ENCODE results near the gene ALDH1A2.
A peak's percentile ranks its signal among the peaks of the same experiment; 100 is the strongest.

ALDH1A2 gene

DNA sequence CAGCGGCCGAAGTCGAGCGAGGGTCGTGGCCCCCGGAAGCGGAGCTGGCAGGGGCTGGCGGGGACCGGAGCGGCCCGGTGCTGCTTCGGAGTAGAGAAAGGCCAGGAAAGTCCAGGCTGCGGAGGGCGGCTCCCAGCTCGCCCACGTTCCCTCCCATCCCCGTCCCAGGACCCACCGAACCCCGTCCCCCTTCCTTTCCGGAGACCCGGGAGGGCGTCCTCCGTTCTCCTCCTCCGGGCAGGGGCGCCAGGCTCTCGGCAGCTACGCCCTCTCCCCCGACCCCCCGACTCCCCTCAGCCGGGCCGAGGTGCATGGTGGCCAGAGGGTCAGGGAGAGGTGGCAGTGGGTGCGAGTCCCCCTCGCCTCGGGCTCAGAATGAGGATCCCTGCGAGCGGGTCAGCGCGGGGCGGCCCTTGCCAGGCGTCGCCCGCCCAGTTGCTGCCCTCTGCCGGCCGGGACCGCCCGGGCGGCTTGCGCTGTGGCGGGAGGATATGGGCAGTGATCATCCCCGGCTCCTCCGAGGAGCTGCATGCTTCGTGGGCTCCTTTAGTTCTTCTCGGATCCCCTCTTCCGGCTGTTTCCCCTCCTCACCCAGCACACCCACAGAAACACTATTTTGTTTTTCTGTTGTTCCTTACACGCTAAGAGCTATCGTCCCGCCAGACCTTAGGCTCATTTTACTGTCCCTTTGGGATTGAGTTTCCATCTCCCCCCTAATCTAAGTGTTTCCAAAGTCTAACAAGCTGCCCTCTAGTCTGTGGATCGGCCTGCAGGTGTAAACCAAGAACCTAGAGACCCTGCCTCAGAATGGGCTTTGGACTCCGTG, 744 bp upstream of the ALDH1A2 start (continued):
- TF ChIP-seq, protein P1, sequence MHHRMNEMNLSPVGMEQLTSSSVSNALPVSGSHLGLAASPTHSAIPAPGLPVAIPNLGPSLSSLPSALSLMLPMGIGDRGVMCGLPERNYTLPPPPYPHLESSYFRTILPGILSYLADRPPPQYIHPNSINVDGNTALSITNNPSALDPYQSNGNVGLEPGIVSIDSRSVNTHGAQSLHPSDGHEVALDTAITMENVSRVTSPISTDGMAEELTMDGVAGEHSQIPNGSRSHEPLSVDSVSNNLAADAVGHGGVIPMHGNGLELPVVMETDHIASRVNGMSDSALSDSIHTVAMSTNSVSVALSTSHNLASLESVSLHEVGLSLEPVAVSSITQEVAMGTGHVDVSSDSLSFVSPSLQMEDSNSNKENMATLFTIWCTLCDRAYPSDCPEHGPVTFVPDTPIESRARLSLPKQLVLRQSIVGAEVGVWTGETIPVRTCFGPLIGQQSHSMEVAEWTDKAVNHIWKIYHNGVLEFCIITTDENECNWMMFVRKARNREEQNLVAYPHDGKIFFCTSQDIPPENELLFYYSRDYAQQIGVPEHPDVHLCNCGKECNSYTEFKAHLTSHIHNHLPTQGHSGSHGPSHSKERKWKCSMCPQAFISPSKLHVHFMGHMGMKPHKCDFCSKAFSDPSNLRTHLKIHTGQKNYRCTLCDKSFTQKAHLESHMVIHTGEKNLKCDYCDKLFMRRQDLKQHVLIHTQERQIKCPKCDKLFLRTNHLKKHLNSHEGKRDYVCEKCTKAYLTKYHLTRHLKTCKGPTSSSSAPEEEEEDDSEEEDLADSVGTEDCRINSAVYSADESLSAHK (tag by site-specific recombination; IDR thresholded peaks at IDR 0.05): no peak
- TF ChIP-seq ZNF843 (tag by site-specific recombination; IDR thresholded peaks at IDR 0.05) (no peak), YY2 (tag by site-specific recombination; IDR thresholded peaks at IDR 0.05) (no peak)
- TF ChIP-seq, protein P2, sequence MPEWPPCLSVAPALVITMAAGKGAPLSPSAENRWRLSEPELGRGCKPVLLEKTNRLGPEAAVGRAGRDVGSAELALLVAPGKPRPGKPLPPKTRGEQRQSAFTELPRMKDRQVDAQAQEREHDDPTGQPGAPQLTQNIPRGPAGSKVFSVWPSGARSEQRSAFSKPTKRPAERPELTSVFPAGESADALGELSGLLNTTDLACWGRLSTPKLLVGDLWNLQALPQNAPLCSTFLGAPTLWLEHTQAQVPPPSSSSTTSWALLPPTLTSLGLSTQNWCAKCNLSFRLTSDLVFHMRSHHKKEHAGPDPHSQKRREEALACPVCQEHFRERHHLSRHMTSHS (tag by site-specific recombination; IDR thresholded peaks at IDR 0.05): no peak
- TF ChIP-seq, protein P3, sequence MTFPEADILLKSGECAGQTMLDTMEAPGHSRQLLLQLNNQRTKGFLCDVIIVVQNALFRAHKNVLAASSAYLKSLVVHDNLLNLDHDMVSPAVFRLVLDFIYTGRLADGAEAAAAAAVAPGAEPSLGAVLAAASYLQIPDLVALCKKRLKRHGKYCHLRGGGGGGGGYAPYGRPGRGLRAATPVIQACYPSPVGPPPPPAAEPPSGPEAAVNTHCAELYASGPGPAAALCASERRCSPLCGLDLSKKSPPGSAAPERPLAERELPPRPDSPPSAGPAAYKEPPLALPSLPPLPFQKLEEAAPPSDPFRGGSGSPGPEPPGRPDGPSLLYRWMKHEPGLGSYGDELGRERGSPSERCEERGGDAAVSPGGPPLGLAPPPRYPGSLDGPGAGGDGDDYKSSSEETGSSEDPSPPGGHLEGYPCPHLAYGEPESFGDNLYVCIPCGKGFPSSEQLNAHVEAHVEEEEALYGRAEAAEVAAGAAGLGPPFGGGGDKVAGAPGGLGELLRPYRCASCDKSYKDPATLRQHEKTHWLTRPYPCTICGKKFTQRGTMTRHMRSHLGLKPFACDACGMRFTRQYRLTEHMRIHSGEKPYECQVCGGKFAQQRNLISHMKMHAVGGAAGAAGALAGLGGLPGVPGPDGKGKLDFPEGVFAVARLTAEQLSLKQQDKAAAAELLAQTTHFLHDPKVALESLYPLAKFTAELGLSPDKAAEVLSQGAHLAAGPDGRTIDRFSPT (tag by site-specific recombination; IDR thresholded peaks at IDR 0.05): peak; percentile 84

DNA sequence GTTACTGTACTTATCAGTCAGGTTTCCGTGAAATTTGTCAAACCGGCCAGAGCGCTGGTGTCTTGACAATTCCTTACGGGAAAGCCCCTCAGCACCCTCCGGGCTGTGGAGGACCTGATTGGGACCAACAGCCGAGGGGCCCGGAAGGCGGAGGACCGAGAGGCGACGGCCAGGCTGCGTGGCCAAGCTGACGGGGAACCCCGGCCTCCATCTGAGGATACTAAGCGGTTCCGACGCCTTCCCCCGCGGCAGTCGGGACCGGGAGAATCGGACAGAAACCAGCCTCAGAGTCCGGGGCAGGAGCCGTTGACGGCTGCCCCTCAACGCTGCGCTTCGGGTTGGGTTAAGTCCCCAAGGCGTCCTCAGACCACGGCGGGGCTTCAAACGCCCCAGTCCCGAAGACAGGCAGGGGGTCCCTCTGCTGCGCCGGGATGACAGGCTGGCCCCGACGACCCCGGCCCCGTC, 499 bp downstream of the ALDH1A2 start:
- Histone ChIP-seq H3K4me1 (ENCODE audit: control insufficient read depth, insufficient read depth, low read length) (peaks cover 7% of the 10 kb centered on the region), H3K4me3 (ENCODE audit: low read depth, low read length) (peak overlapping the region; percentile 68), H3K27ac (ENCODE audit: extremely low read depth, low read depth, low read length) (peak overlapping the region; percentile 85), H3K9me3 (ENCODE audit: control insufficient read depth, insufficient read depth, low read depth, low read length) (no peaks in the 10 kb centered on the region), H3K36me3 (ENCODE audit: control insufficient read depth in 2 of 2, insufficient read depth in 1 of 2, low read length in 2 of 2) (no peaks in the 10 kb centered on the region)
- TF ChIP-seq ZNF600 (tag by site-specific recombination; IDR thresholded peaks at IDR 0.05) (peak; percentile 50), ZBTB20 (tag by site-specific recombination; IDR thresholded peaks at IDR 0.05) (peak; percentile 89), MEIS1 (CRISPR knock-in tag; IDR thresholded peaks at IDR 0.05; ENCODE audit: borderline replicate concordance) (no peak), ZNF335 (tag by site-specific recombination; conservative IDR thresholded peaks at IDR 0.05) (peak; percentile 92), ZEB2 (tag by site-specific recombination; IDR thresholded peaks at IDR 0.05) (peak; percentile 48; the same call in 1 of the 2 replicates), ZNF558 (tag by site-specific recombination; IDR thresholded peaks at IDR 0.05) (no peak), TCF7L2 (IDR thresholded peaks at IDR 0.05; ENCODE audit: borderline replicate concordance, low read depth, low read length) (no peak)
- TF ChIP-seq, protein P4, sequence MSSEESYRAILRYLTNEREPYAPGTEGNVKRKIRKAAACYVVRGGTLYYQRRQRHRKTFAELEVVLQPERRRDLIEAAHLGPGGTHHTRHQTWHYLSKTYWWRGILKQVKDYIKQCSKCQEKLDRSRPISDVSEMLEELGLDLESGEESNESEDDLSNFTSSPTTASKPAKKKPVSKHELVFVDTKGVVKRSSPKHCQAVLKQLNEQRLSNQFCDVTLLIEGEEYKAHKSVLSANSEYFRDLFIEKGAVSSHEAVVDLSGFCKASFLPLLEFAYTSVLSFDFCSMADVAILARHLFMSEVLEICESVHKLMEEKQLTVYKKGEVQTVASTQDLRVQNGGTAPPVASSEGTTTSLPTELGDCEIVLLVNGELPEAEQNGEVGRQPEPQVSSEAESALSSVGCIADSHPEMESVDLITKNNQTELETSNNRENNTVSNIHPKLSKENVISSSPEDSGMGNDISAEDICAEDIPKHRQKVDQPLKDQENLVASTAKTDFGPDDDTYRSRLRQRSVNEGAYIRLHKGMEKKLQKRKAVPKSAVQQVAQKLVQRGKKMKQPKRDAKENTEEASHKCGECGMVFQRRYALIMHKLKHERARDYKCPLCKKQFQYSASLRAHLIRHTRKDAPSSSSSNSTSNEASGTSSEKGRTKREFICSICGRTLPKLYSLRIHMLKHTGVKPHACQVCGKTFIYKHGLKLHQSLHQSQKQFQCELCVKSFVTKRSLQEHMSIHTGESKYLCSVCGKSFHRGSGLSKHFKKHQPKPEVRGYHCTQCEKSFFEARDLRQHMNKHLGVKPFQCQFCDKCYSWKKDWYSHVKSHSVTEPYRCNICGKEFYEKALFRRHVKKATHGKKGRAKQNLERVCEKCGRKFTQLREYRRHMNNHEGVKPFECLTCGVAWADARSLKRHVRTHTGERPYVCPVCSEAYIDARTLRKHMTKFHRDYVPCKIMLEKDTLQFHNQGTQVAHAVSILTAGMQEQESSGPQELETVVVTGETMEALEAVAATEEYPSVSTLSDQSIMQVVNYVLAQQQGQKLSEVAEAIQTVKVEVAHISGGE (tag by site-specific recombination; conservative IDR thresholded peaks at IDR 0.05; ENCODE audit: low read depth): 0 out of 2 replicates have a peak, but pooled peaks have one; percentile 9
- POLR2A ChIA-PET: no interaction called here
- CTCF ChIA-PET: interaction anchor here (1.8 to 2.9 kb wide), 2 partner anchors 122 to 204 kb away, joined by 5 to 36 read pairs; no protein-coding TSS in a partner anchor
